Astrocyte of the spinal cord (primary cell): ENCODE data around the gene MEOX1.

ENCODE experiments used
- DNase-seq: peaks from one replicate; pipeline ENCODE4 v3.0.0; 2011; ENCODE audit warnings: low read depth, low spot score
- H3K4me3 ChIP-seq: 2 replicates; pipeline ENCODE4 v1.5.1; 2011; ENCODE audit warnings: low read depth, mild to moderate bottlenecking, low read length, moderate library complexity
- in situ Hi-C: cut with HindIII; loops from 2 replicates; pipeline ENCODE4 v1.10.0; 2017; ENCODE audit warnings: low sequenced_read_pairs
- TF ChIP-seq, protein P1 (sequence below): IDR thresholded peaks from 2 replicates; pipeline ENCODE4 v1.5.1; 2012; ENCODE audit warnings: low read depth, mild to moderate bottlenecking, low read length, inconsistent platforms

The MEOX1 gene

GRCh38 chr17:43627653-43628052 lies 34.1 kb downstream of the MEOX1 start:
- TF ChIP-seq, protein P1, sequence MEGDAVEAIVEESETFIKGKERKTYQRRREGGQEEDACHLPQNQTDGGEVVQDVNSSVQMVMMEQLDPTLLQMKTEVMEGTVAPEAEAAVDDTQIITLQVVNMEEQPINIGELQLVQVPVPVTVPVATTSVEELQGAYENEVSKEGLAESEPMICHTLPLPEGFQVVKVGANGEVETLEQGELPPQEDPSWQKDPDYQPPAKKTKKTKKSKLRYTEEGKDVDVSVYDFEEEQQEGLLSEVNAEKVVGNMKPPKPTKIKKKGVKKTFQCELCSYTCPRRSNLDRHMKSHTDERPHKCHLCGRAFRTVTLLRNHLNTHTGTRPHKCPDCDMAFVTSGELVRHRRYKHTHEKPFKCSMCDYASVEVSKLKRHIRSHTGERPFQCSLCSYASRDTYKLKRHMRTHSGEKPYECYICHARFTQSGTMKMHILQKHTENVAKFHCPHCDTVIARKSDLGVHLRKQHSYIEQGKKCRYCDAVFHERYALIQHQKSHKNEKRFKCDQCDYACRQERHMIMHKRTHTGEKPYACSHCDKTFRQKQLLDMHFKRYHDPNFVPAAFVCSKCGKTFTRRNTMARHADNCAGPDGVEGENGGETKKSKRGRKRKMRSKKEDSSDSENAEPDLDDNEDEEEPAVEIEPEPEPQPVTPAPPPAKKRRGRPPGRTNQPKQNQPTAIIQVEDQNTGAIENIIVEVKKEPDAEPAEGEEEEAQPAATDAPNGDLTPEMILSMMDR: no peak
- H3K4me3 ChIP-seq: no peak overlapping the region
- in situ Hi-C loops: no loop called here
- DNase-seq: no peak

DNA sequence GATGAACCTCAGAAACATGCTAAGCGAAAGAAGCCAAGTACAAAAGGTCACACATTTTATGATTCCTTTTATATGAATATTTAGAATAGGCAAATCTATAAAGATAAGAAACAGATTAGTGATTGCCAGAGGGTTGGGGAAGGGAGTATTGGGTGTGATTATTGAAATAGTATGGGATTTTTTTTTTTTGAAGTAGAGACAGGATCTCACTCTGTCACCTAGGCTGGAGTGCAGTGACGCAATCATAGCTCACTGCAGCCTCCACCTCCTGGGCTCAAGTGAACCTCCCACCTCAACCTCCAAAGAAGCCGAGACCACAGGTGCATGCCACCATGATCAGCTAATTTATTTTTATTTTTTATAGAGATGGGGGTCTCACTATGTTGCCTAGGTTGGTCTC lies 35.7 kb downstream of the MEOX1 start:
- no peak overlapping the region for H3K4me3 ChIP-seq
- in situ Hi-C loops: no loop called here
- TF ChIP-seq, protein P1: no peak
- DNase-seq: no peak

DNA sequence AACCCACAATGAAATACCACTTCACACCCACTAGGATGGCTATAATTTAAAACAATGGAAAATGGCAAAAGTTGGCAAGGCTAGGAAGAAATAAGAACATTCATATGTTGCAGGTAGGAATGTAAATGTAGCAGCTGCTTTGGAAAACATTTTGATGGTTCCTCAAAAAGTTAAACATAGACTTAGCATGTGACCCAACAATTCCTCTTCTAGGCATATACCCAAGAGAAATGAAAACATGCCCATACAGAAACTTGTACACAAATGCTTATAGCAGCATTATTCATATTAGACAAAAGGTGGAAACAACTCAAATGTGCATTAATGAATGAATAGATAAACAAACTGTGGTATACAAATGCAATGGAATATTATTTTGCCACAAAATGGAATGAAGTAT lies 36.1 kb downstream of the MEOX1 start:
- TF ChIP-seq, protein P1: no peak
- in situ Hi-C loops: no loop called here
- no peak overlapping the region for H3K4me3 ChIP-seq
- DNase-seq: no peak

DNA sequence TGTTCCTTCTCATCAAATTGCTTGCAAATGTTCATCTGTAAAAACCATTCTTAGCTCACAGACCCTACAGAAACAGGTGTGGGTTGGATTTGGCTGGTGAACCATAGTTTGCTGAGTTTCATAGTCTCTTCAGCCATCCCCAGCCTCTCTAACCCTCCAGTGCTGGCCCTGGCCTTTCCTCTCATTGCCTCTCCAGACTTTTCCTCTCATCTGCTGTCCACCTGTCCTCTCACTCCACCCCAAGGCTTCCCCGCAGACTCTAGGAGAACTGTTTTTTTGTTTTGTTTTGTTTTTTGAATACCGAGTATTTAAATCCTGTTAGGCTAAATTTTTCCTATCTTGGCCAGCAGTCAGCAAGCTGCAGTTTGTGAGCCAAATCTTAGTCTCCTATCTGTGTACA lies 41.1 kb downstream of the MEOX1 start:
- no peak for DNase-seq
- in situ Hi-C loops: no loop called here
- TF ChIP-seq, protein P1: no peak
- no peak overlapping the region for H3K4me3 ChIP-seq

- in situ Hi-C loops: no loop called here
- no peak overlapping the region for H3K4me3 ChIP-seq
- TF ChIP-seq, protein P1: no peak
- no peak for DNase-seq
Observed at GRCh38 chr17:43620147-43620546, 41.6 kb downstream of the MEOX1 start.

DNA sequence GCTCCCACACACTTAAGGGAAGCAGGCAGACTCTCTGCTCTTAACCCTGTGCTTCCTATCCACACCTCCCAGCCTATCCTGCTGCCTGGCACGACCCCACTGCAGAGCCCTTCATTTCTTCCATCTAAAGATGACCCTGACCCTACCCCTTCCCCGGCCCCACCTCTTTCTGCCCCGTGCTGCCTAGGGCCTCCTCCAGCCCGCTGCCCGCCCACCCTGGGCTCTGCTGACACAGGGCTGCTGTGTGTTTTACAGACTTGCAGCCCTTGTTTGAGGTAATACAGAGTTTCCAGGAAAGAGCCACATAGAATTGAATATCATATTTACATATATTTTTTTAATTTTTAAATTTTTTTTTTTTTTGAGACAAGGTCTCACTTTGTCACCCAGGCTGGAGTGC lies 42.0 kb downstream of the MEOX1 start:
- DNase-seq: no peak
- TF ChIP-seq, protein P1: no peak
- no peak overlapping the region for H3K4me3 ChIP-seq
- in situ Hi-C loops: no loop called here

- in situ Hi-C loops: no loop called here
Observed at GRCh38 chr17:43618276-43618675, 43.4 kb downstream of the MEOX1 start.

More at GRCh38 chr17:43618276-43618675, 43.4 kb downstream of the MEOX1 start:
- DNase-seq: no peak
- no peak overlapping the region for H3K4me3 ChIP-seq
- TF ChIP-seq, protein P1: no peak
